ENCODE data around the gene HES6. TPM values are rescaled to one million over a fixed set of nuclear protein-coding genes. Genes with fewer than 3 reads are reported as not detected.

The HES6 gene
- total and polyA plus RNA-seq, 8 donors = 2.9 to 8.8 (median 4.7) TPM

- peak; percentile 99 for ATAC-seq
- H3K36me3 ChIP-seq = no peaks in the 10 kb centered on the region
- H3K4me3 ChIP-seq = peak within 1 kb of the TSS; percentile 36 to 67
- TF ChIP-seq CTCF (IDR thresholded peaks at IDR 0.05) = no peak
- H3K27ac ChIP-seq = peak within 1 kb of the TSS; percentile 84 to 92
- H3K4me1 ChIP-seq = peaks cover 18 to 45% of the 10 kb centered on the region in 2 donors
- no peaks in the 10 kb centered on the region for H3K27me3 ChIP-seq
- DNase-seq = peak; percentile 80 to 97 (median 90)
- no peaks in the 10 kb centered on the region for H3K9me3 ChIP-seq
- intact Hi-C loops (cut with DNase I) = no loop called here
These were observed 36.5 kb downstream of the HES6 start, which contains the start of gene ILKAP for GRCh38 chr2:238203094-238203972. ILKAP (minus strand) TSS chr2:238203695; CDS start chr2:238203553, 142 bp downstream.

GRCh38 chr2:238202326-238203093, 37.3 kb downstream of the HES6 start:
- no peak for TF ChIP-seq CTCF (IDR thresholded peaks at IDR 0.05)
- intact Hi-C loops (cut with DNase I) = no loop called here
- peak in 1 of 4 donors; percentile 8 for DNase-seq
- ATAC-seq = no peak
- H3K4me1 ChIP-seq = peaks cover 18 to 46% of the 10 kb centered on the region in 2 donors
- H3K9me3 ChIP-seq = no peaks in the 10 kb centered on the region
- H3K27ac ChIP-seq = peak overlapping the region; percentile 84 to 92
- peak overlapping the region; percentile 36 to 67 for H3K4me3 ChIP-seq
- no peaks in the 10 kb centered on the region for H3K27me3 ChIP-seq
- H3K36me3 ChIP-seq = no peaks in the 10 kb centered on the region

- H3K9me3 ChIP-seq = no peaks in the 10 kb centered on the region
- intact Hi-C loops (cut with DNase I) = no loop called here
- DNase-seq = no peak
- TF ChIP-seq CTCF (IDR thresholded peaks at IDR 0.05) = no peak
- H3K27me3 ChIP-seq = no peaks in the 10 kb centered on the region
- H3K4me3 ChIP-seq = no peak overlapping the region
- H3K4me1 ChIP-seq = no peaks in the 10 kb centered on the region
- no peak overlapping the region for H3K27ac ChIP-seq
- ATAC-seq = no peak
- H3K36me3 ChIP-seq = peaks cover 3 to 92% of the 10 kb centered on the region in 2 donors
These were observed 49.4 kb downstream of the HES6 start for GRCh38 chr2:238190445-238190844.

Other genes with a start within 250 kb of the HES6 start
- 10 to 100 TPM; 10.9 to 20.9 TPM for gene SCLY, start 179.0 kb downstream of the HES6 start, total RNA-seq
- 10 to 100 TPM; 12.9 to 17.8 (median 15.2) TPM for gene SCLY, start 179.0 kb downstream of the HES6 start, polyA plus RNA-seq (ENCODE audit: insufficient read length in 6 of 6)
- under 1 TPM; 0.55 to 0.67 TPM for gene ESPNL, start 139.7 kb downstream of the HES6 start, total RNA-seq
- gene ESPNL, start 139.7 kb downstream of the HES6 start, polyA plus RNA-seq (ENCODE audit: insufficient read length in 6 of 6) = 1 to 10 TPM in 4 of 6 donors, under 1 TPM in 2; 0.88 to 6.7 (median 3.8) TPM
- 1 to 10 TPM in 1 of 2 donors, under 1 TPM in 1; 0.96 to 1.0 TPM for gene KLHL30, start 101.4 kb downstream of the HES6 start, total RNA-seq
- gene KLHL30, start 101.4 kb downstream of the HES6 start, polyA plus RNA-seq (ENCODE audit: insufficient read length in 6 of 6) = under 1 TPM; 0.06 to 0.18 (median 0.13) TPM
- gene ERFE, start 81.1 kb downstream of the HES6 start, total RNA-seq = 1 to 10 TPM in 1 of 2 donors, under 1 TPM in 1; 0.68 to 1.4 TPM
- gene ERFE, start 81.1 kb downstream of the HES6 start, polyA plus RNA-seq (ENCODE audit: insufficient read length in 6 of 6) = under 1 TPM; 0.15 to 0.77 (median 0.47) TPM
- gene ILKAP, start 36.3 kb downstream of the HES6 start, total RNA-seq = 10 to 100 TPM; 30.6 to 40.5 TPM
- 10 to 100 TPM; 43.2 to 57.3 (median 47.7) TPM for gene ILKAP, start 36.3 kb downstream of the HES6 start, polyA plus RNA-seq (ENCODE audit: insufficient read length in 6 of 6)
- gene PER2, start 48.6 kb upstream of the HES6 start, total RNA-seq = 10 to 100 TPM in 1 of 2 donors, 1 to 10 TPM in 1; 7.7 to 14.2 TPM
- gene PER2, start 48.6 kb upstream of the HES6 start, polyA plus RNA-seq (ENCODE audit: insufficient read length in 6 of 6) = 10 to 100 TPM in 1 of 6 donors, 1 to 10 TPM in 5; 8.3 to 10.1 (median 8.8) TPM
- 10 to 100 TPM; 11.6 to 21.2 TPM for gene TRAF3IP1, start 80.5 kb upstream of the HES6 start, total RNA-seq
- gene TRAF3IP1, start 80.5 kb upstream of the HES6 start, polyA plus RNA-seq (ENCODE audit: insufficient read length in 6 of 6) = 10 to 100 TPM; 17.8 to 22.6 (median 19.7) TPM
- 10 to 100 TPM; 16.6 to 27.0 TPM for gene ASB1, start 186.9 kb upstream of the HES6 start, total RNA-seq
- gene ASB1, start 186.9 kb upstream of the HES6 start, polyA plus RNA-seq (ENCODE audit: insufficient read length in 6 of 6) = 10 to 100 TPM; 23.5 to 33.4 (median 29.1) TPM

All from left lung (tissue), 10 donors.